Kidney epithelial cell (primary cell): Measurements from ENCODE around the gene SYNE1. TPM values are rescaled to one million over a fixed set of nuclear protein-coding genes. Genes with fewer than 3 reads are reported as not detected.
"Not testable (repeated sequence)": the region's sequence is repeated elsewhere in the genome, so short reads cannot be mapped to it uniquely, and the experiment has no call there.

ENCODE experiments used
- DNase-seq: peaks from one replicate; pipeline ENCODE4 v3.0.0-alpha.2; 2010; ENCODE audit warnings: low read depth
- H3K27me3 ChIP-seq: 2 replicates; pipeline ENCODE4 v1.6.0; 2011; ENCODE audit warnings: low read length; ENCODE audit not compliant: control insufficient read depth, insufficient read depth
- H3K36me3 ChIP-seq: 2 replicates; pipeline ENCODE4 v1.5.1; 2011; ENCODE audit warnings: low read length; ENCODE audit not compliant: control insufficient read depth, insufficient read depth
- H3K4me3 ChIP-seq: 2 replicates; pipeline ENCODE4 v1.5.1; 2011; ENCODE audit warnings: low read depth, mild to moderate bottlenecking, control low read depth, low read length
- total RNA-seq: library from RNA; depleted of rRNA; stranded (reverse); fragments of >200 nt; gene quantifications from 2 replicates; pipeline ENCODE4 v1.2.3, GENCODE V29; 2015
- TF ChIP-seq, protein P1 (sequence below): IDR thresholded peaks from 2 replicates; pipeline ENCODE4 v1.5.1; 2011; ENCODE audit warnings: mild to moderate bottlenecking, moderate library complexity, low read length, control low read depth, inconsistent platforms; ENCODE audit not compliant: insufficient read depth, poor library complexity, severe bottlenecking

The SYNE1 gene
- total RNA-seq, 1 donor from 2014 or later = 43.1 TPM

DNA sequence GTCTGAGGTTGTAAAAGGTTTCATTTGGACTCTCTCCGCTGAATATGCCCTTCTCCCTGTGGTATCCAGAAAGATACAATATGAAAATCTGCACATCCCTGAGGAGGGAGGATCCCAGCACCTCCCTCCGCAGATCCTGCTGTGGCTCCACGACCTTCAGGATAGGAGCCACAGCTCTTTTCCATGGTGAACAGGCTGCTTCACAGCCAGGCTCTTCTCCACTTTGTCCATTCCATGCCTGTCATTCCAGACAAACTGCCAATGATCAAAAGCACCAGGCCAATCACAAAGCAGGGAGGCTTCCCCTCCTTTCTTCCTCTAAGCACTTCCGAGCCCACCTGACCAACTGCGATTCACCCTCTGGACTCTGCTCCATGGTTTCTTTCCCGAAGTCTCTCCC is 489.9 kb downstream of the SYNE1 start:
- no peak for DNase-seq
- H3K4me3 ChIP-seq = no peak overlapping the region
- H3K36me3 ChIP-seq = peaks cover 3% of the 10 kb centered on the region
- TF ChIP-seq, protein P1, sequence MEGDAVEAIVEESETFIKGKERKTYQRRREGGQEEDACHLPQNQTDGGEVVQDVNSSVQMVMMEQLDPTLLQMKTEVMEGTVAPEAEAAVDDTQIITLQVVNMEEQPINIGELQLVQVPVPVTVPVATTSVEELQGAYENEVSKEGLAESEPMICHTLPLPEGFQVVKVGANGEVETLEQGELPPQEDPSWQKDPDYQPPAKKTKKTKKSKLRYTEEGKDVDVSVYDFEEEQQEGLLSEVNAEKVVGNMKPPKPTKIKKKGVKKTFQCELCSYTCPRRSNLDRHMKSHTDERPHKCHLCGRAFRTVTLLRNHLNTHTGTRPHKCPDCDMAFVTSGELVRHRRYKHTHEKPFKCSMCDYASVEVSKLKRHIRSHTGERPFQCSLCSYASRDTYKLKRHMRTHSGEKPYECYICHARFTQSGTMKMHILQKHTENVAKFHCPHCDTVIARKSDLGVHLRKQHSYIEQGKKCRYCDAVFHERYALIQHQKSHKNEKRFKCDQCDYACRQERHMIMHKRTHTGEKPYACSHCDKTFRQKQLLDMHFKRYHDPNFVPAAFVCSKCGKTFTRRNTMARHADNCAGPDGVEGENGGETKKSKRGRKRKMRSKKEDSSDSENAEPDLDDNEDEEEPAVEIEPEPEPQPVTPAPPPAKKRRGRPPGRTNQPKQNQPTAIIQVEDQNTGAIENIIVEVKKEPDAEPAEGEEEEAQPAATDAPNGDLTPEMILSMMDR = no peak
- H3K27me3 ChIP-seq = no peaks in the 10 kb centered on the region

DNA sequence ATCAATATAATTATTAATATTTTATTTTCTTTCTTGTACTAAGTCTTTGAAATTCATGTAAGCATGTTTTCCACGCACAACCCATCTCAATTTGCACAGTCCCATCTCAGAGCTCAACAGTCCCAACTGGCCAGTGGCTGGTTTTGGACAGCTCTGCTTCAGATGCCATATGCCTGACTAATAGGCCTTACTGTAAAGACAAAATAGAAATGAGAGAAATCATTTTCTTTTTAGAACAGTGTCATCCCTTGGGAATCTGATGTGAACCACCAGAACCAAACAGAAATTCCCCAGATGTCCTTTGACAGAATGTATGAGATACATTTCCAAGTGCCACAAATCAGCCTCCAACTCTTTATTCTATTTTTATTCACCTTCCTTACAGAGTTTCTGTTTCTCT is 490.8 kb downstream of the SYNE1 start:
- Histone ChIP-seq H3K4me3 (no peak overlapping the region), H3K27me3 (no peaks in the 10 kb centered on the region), H3K36me3 (peaks cover 3% of the 10 kb centered on the region)
- DNase-seq = no peak
- TF ChIP-seq, protein P1 = no peak

DNA sequence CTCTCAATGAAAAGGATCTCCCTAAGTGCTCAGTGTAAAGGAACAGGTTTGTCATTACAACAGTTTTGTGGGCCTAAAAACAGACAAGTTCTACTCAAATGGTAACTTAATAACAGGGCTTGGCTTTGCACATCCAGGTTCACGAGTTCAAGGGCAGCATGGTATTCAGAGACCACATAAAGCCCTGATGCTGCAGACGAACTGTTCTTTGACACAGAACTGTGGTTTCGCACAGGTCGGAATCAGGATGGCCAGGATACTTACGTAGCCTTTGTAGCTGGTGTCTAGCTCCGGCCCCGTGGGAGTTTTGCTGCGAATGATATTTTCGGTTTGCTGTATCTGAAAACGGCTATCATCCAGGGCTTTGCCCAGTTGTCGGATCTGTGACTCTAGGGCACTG is 493.8 kb downstream of the SYNE1 start:
- no peak overlapping the region for H3K4me3 ChIP-seq
- TF ChIP-seq, protein P1 = no peak
- no peak for DNase-seq
- peaks cover 1% of the 10 kb centered on the region for H3K36me3 ChIP-seq
- no peaks in the 10 kb centered on the region for H3K27me3 ChIP-seq

DNA sequence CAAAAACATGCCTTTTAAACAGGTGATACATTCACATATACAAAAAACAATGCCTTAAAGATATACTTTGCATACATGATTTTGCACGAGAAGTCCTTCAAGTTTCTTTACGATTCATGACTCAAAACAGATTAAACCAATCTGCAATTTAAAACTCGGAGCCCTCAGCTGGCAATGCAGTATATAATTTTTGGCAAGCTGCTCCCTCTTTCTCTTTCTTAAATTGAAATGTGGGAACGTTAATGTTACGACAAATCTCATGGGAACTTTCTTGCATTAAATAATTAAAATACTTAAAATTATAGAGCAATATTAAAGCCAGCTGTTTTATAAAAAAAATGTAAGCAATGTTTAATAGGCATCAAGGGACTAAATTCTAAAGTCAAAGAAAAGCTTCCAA is 495.1 kb downstream of the SYNE1 start:
- DNase-seq = no peak
- TF ChIP-seq, protein P1 = no peak
- H3K27me3 ChIP-seq = no peaks in the 10 kb centered on the region

DNA sequence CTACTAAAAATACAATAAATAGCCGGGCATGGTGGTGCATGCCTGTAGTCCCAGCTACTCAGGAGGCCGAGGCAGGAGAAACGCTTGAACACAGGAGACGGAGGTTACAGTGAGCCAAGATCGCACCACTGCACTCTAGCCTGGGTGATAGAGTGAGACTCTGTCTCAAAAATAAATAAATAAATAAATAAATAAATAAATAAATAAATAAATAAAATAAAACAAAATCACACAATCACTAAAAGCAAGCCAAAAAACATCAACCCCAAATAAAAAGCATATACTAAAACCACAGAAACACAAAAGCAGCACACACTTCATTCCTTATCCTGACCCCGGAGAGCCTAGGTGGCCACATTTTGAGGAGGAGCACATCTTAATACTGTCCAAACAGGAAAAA is 498.8 kb downstream of the SYNE1 start:
- not testable (repeated sequence) for H3K27me3 ChIP-seq, DNase-seq, H3K36me3 ChIP-seq, H3K4me3 ChIP-seq

More for the DNA sequence above, 495.1 kb downstream of the SYNE1 start:
- Histone ChIP-seq H3K36me3 (no peaks in the 10 kb centered on the region), H3K4me3 (no peak overlapping the region)

DNA sequence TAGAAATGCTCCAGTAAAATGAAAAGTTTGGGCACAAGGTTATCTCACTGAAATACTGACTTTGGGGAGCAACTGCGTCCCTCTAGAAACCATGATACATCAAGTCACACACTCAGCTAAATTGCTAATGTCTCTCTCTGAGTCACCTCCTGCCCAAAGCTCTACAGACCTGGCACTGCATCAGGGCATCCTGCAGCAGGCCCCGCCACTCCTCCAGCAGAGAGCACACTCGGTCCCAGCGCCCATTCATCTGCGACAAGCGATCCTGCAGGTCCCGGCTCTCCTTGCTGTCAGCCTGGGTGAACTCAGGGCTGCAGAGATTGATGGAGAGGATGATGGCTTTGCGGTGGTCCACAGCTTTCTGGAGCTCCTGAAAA is 500.7 kb downstream of the SYNE1 start:
- Histone ChIP-seq H3K27me3 (no peaks in the 10 kb centered on the region), H3K4me3 (no peak overlapping the region), H3K36me3 (peaks cover 3% of the 10 kb centered on the region)
- DNase-seq = no peak
- TF ChIP-seq, protein P1 = no peak
